ENCODE results near the gene TNRC6C. TPM values are rescaled to one million over a fixed set of nuclear protein-coding genes. Genes with fewer than 3 reads are reported as not detected.

TNRC6C gene
- total RNA-seq, 2 experiments from 2014 or later, result 10.9 to 15.6 TPM

DNA sequence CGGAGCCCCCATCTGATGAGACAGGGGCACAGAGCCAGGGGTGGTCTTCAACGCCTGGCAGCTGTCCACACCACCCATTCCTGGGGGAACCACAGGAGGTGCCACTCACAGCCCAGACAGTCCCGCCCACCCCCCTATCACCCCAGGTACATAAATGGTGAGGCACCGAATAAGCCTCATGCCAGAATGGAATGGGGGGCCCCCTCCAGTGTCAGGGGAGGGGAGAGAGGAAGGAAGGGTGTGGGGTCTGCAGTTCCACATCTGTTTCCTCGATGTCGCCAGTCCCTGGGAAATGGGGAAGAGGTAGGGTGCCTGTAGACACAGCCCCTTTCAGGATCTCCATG, 168.4 kb downstream of the TNRC6C start:
- Mint-ChIP-seq H3K4me1 (ENCODE audit: low read depth) (peaks cover 57% of the 10 kb centered on the region), H3K4me3 (peak overlapping the region; percentile 91), H3K27me3 (no peaks in the 10 kb centered on the region), H3K36me3 (peaks cover 49% of the 10 kb centered on the region), H3K27ac (peak overlapping the region; percentile 90), H3K9me3 (no peaks in the 10 kb centered on the region)
- ChIA-PET POLR2A (interaction anchor here (1.5 to 1.7 kb wide), 3 partner anchors 11 to 13 kb away, joined by 5 to 12 read pairs (median 7); no protein-coding TSS in a partner anchor), CTCF (interaction anchor here (1.5 to 11.2 kb wide), 4 partner anchors 9 to 125 kb away, joined by 5 to 99 read pairs (median 8); no protein-coding TSS in a partner anchor)
- DNase-seq, result no peak
- intact Hi-C loops (cut with micrococcal nuclease), result no loop called here

DNA sequence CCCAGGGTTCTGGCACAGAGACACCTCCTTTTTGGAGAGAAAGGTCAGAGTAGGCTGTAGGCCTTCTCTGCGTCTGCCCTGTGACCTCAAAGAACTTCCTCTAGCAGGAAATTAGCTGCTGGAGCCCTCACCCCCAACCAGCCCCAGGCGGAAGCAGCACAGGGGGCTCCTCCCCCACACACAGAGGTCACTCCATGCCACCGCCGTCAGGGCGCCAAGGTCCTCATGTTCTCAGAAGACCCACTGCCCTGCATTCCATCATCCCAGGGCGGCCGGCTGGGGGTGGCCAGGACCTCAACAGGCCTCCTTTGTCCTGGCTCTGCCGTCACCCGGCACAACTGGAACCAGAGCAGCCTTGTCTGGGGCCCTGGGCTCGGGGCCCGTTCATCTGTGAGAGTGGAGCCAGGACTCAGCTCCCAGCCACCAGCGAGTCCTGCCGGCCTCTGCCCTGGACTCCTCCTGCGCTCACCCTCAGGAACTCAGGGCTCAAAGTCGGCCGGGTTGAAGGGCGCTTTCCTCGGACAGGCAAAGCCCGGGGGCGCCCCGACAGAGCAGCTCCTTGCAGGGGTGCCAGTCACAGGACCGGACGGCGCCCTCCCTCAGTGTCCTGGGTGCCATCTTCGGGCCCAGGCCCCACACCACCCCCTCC, 168.9 kb downstream of the TNRC6C start:
- H3K27me3 Mint-ChIP-seq, result no peaks in the 10 kb centered on the region
- peak overlapping the region; percentile 90 for H3K27ac Mint-ChIP-seq
- H3K4me1 Mint-ChIP-seq (ENCODE audit: low read depth), result peaks cover 52% of the 10 kb centered on the region
- ChIA-PET POLR2A (interaction anchor here (1.1 to 1.9 kb wide), 4 partner anchors 12 to 15 kb away, joined by 3 to 12 read pairs (median 6); no protein-coding TSS in a partner anchor), CTCF (interaction anchor here (1.4 to 11.2 kb wide), 3 partner anchors 8 to 49 kb away, joined by 9 to 99 read pairs (median 10); no protein-coding TSS in a partner anchor)
- H3K4me3 Mint-ChIP-seq, result peak overlapping the region; percentile 91
- H3K9me3 Mint-ChIP-seq, result no peaks in the 10 kb centered on the region
- H3K36me3 Mint-ChIP-seq, result peaks cover 44% of the 10 kb centered on the region
- intact Hi-C loops (cut with micrococcal nuclease), result no loop called here
- DNase-seq, result peak; percentile 81

DNA sequence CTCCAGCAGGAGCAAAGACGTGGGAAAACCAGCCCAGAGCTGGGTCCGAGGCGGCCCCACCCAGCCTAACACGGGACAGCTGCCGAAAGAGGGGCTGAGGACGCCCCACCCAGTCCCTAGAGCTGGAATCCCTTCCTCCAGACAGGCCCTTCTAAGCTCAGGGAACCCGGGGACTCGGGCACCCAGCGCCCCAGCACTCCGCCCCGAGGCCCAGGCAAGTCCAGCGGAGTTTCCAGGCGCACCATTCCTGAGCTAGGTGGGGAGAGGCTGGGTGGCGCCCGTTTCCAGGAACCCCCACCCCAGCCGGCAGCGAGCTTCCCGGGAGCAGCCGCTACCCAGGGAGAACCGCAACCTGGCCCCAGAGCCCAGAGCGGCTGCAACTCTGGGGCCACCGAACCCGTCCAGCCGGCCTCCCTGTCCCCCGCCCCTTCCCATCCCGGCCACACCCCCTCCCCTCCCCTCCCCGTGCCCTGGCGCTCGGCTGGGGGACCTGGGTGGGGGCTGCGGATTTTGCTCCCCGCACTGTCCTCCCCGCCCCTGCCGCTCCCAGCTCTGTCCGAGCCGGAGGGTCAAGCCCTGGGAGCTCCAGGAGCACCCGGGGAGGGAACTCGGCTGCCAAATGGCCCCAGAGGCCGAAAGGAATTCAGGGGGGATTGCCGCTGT, 169.5 kb downstream of the TNRC6C start:
- Mint-ChIP-seq H3K27ac (peak overlapping the region; percentile 90), H3K9me3 (no peaks in the 10 kb centered on the region), H3K36me3 (peaks cover 44% of the 10 kb centered on the region), H3K4me1 (ENCODE audit: low read depth) (peaks cover 51% of the 10 kb centered on the region), H3K4me3 (peak overlapping the region; percentile 91), H3K27me3 (no peaks in the 10 kb centered on the region)
- ChIA-PET CTCF (interaction anchor here (1.4 to 11.2 kb wide), 3 partner anchors 8 to 48 kb away, joined by 9 to 99 read pairs (median 10); no protein-coding TSS in a partner anchor), POLR2A (interaction anchor here (1.1 to 1.9 kb wide), 4 partner anchors 12 to 15 kb away, joined by 3 to 12 read pairs (median 6); no protein-coding TSS in a partner anchor)
- intact Hi-C loops (cut with micrococcal nuclease), result loop anchor here (2.0 kb wide), 1 partner anchor 127 kb away; no protein-coding TSS in a partner anchor
- DNase-seq, result no peak

DNA sequence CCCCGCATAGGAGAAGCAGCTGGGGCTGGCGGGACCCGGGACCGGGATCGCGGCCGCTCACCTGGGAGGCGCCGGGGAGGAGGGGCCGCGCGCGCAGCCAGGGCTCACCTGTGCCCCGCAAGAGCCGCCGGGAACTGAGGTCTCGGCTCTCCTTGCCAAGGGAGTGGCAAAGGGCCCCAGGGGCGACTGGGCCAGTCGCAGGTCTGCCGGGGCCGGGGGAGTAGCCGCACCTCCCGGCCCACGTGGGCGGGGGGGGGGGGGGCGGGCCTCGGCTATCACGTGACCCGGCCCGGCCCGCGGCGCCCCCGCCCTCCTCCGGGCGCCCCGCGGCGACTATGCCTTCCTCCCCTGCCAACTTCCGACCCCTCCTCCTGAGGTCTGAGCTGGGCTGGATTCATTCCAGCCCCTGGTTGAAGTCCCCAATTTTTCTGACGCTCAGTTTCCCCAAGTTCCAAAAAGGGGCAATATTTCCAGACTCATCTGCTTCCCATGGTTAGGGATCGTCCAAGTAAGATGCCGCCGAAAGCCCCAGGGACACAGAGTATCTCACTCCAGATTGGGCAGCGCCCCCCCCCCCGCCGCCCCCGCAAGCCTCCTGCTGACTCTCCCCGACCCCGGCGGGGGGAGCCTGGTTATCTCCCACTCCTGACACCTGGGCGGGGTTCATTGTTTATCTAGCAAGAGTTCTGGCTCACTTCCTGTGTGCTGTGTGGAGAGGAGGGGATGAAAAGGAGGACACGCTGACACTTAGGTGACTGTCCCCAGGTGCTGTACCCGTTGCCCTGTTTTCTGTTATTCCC, 170.2 kb downstream of the TNRC6C start, which contains the start of gene TMC6:
Gene TMC6, minus strand, starts transcription at position 205 of the 800 bp plus-strand sequence. CDS start 1,923 bp downstream, outside the sequence.
- Mint-ChIP-seq H3K27ac (peak within 1 kb of the TSS; percentile 95), H3K36me3 (peaks cover 45% of the 10 kb centered on the region), H3K27me3 (no peaks in the 10 kb centered on the region), H3K4me1 (ENCODE audit: low read depth) (peaks cover 51% of the 10 kb centered on the region), H3K4me3 (peak within 1 kb of the TSS; percentile 97), H3K9me3 (no peaks in the 10 kb centered on the region)
- intact Hi-C loops (cut with micrococcal nuclease), result loop anchor here (2.0 kb wide), 1 partner anchor 126 kb away; no protein-coding TSS in a partner anchor
- DNase-seq, result peak; percentile 85
- CTCF ChIA-PET, result interaction anchor here (1.4 to 11.2 kb wide), 4 partner anchors 7 to 48 kb away, joined by 9 to 99 read pairs (median 12); no protein-coding TSS in a partner anchor
- POLR2A ChIA-PET, result interaction anchor here (0.6 to 1.9 kb wide), 5 partner anchors 11 to 15 kb away, joined by 3 to 12 read pairs (median 5); no protein-coding TSS in a partner anchor

DNA sequence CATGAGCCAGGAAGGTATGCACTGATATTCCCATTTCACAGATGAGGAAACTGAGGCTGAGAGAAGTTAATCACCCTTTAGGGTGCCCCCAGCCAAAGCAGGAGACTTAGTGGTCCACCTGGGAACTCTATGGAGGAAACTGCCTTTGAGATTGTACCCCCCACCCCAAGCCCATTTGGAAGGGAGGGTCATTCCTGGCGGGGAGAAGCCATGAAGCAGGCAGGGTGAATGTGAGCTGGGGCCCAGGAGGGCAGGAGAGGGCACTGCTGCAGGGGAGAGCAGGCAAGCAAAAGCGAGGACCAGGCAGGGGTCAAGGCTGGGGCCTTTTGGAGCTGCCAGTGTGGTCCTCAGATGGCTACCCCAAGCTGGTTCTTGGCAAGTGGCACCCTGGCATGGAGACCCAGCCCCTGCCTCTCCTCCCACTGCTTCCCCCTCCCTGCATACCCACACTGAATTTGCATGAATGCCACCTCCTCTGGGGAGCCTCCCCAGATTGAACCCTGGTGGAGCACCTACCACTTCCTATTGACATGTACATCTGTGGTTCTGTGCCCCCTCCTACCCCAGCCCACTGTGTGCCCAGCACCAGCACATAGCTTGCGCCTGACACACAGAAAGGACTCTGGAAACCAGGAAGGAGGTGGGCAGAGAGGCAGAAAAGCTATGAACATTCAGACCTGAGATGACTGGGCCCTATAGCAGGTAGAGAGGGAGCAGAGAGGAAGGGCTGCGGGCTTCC, 171.0 kb downstream of the TNRC6C start:
- H3K4me1 Mint-ChIP-seq (ENCODE audit: low read depth), result peaks cover 52% of the 10 kb centered on the region
- peak; percentile 76 for DNase-seq
- H3K27ac Mint-ChIP-seq, result peak overlapping the region; percentile 95
- peak overlapping the region; percentile 97 for H3K4me3 Mint-ChIP-seq
- no peaks in the 10 kb centered on the region for H3K9me3 Mint-ChIP-seq
- H3K36me3 Mint-ChIP-seq, result peaks cover 45% of the 10 kb centered on the region
- ChIA-PET CTCF (interaction anchor here (1.2 to 2.2 kb wide), 6 partner anchors 7 to 47 kb away, joined by 3 to 15 read pairs (median 5); no protein-coding TSS in a partner anchor), POLR2A (interaction anchor here (0.6 to 1.9 kb wide), 6 partner anchors 8 to 171 kb away, joined by 3 to 6 read pairs (median 4); partner anchors contain the start of gene TNRC6C)
- no peaks in the 10 kb centered on the region for H3K27me3 Mint-ChIP-seq
- intact Hi-C loops (cut with micrococcal nuclease), result loop anchor here (1.0 to 5.0 kb wide), 4 partner anchors 11 to 125 kb away; partner anchors contain the start of genes AFMID, SYNGR2 and TK1

GRCh38 chr17:78130090-78130436, 171.6 kb downstream of the TNRC6C start:
- peaks cover 47% of the 10 kb centered on the region for H3K36me3 Mint-ChIP-seq
- intact Hi-C loops (cut with micrococcal nuclease), result loop anchor here (1.0 to 5.0 kb wide), 3 partner anchors 10 to 57 kb away; partner anchors contain the start of genes AFMID, SYNGR2 and TK1
- H3K9me3 Mint-ChIP-seq, result no peaks in the 10 kb centered on the region
- ChIA-PET CTCF (interaction anchor here (1.0 to 2.2 kb wide), 8 partner anchors 8 to 46 kb away, joined by 3 to 15 read pairs (median 4); no protein-coding TSS in a partner anchor), POLR2A (interaction anchor here (0.7 to 1.4 kb wide), 5 partner anchors 7 to 172 kb away, joined by 3 to 4 read pairs (median 4); partner anchors contain the start of gene TNRC6C)
- DNase-seq, result no peak
- H3K27ac Mint-ChIP-seq, result peak overlapping the region; percentile 95
- H3K4me3 Mint-ChIP-seq, result peak overlapping the region; percentile 97
- peaks cover 51% of the 10 kb centered on the region for H3K4me1 Mint-ChIP-seq (ENCODE audit: low read depth)
- H3K27me3 Mint-ChIP-seq, result no peaks in the 10 kb centered on the region

DNA sequence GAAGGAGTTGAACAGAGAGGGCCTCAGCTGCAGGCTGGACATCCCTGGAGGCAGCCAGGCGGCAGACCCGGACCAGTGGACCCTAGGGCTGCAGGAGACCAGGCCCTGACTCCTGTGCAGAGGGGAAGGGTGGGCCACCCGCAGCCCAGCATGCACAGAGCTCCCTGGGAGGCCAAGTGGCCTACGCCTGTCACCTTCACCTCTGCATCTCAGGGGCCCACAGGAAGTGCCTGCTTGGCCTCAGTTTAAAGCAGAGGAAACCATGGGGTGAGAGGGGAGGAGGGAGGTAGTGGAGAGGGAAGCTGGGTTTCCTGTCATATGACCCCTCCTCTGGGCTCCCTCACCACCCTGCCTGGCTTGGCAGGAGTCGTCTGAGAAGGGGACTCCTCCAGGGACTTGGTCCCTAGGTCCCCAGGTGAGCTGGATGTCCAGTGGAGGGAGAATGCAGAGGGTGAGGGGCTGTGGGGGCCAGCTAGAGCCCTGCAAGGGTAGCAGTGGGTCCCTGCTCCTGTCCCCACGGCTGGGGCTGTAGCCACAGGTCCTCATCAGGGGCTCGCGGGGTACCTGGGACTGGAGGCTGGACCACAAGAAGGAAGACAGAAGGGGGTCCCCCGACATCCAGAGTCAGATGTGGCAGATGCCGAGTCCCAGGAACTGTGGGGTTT, 172.1 kb downstream of the TNRC6C start, which contains the start of gene TMC8:
Gene TMC8, plus strand, starts transcription at position 335 of the 665 bp plus-strand sequence. CDS start 818 bp downstream, outside the sequence.
- peak within 1 kb of the TSS; percentile 97 for H3K4me3 Mint-ChIP-seq
- H3K36me3 Mint-ChIP-seq, result peaks cover 51% of the 10 kb centered on the region
- H3K27ac Mint-ChIP-seq, result peak within 1 kb of the TSS; percentile 95
- no peaks in the 10 kb centered on the region for H3K9me3 Mint-ChIP-seq
- intact Hi-C loops (cut with micrococcal nuclease), result loop anchor here (1.0 to 5.0 kb wide), 3 partner anchors 10 to 57 kb away; partner anchors contain the start of genes AFMID, SYNGR2 and TK1
- H3K4me1 Mint-ChIP-seq (ENCODE audit: low read depth), result peaks cover 51% of the 10 kb centered on the region
- no peaks in the 10 kb centered on the region for H3K27me3 Mint-ChIP-seq
- peak; percentile 89 for DNase-seq
- CTCF ChIA-PET, result interaction anchor here (1.0 to 2.2 kb wide), 8 partner anchors 8 to 45 kb away, joined by 3 to 15 read pairs (median 4); no protein-coding TSS in a partner anchor
- POLR2A ChIA-PET, result interaction anchor here (0.7 to 1.6 kb wide), 6 partner anchors 8 to 172 kb away, joined by 3 to 5 read pairs (median 4); partner anchors contain the start of gene TNRC6C

DNA sequence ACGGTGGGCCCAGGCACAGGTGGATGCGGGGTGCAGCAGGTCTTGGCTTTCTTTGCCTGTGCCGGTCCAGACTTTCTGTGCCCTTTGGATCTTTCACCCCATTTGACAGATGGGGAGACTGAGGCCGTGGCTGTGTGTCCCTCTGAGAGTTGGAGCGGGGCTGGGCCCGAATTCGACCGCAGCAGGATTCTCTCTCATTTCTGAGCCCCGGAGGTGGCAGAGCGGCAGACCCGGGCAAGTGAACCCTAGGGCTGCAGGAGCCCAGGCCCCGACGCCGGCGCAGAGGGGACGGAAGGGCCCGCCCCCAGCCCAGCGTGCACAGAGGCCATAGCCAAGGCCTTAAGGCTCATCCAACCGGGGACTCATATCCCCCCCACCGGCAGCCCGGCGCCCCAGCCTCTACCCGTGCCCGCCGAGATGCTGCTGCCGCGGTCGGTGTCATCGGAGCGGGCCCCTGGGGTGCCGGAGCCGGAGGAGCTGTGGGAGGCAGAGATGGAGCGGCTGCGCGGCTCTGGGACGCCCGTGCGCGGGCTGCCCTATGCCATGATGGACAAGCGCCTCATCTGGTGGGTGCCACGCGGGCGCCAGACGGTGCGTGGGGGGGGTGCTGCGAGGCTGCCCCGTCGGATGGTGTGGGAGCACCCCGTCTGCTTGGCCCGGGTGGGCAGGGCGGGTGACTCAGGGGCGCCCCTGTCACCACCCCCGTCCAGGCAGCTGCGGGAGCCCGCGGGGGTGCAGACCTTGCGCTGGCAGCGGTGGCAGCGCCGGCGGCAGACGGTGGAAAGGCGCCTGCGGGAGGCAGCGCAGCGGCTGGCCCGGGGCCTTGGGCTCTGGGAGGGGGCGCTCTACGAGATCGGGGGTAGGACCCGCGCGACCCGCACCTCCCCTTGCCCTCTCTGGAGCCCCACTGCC, 172.9 kb downstream of the TNRC6C start:
- peak overlapping the region; percentile 95 for H3K27ac Mint-ChIP-seq
- no peaks in the 10 kb centered on the region for H3K9me3 Mint-ChIP-seq
- DNase-seq, result peak; percentile 69
- intact Hi-C loops (cut with micrococcal nuclease), result loop anchor here (5.0 kb wide), 2 partner anchors 36 to 56 kb away; partner anchors contain the start of genes AFMID, SYNGR2 and TK1
- CTCF ChIA-PET, result interaction anchor here (0.7 to 2.2 kb wide), 7 partner anchors 9 to 46 kb away, joined by 3 to 15 read pairs (median 4); no protein-coding TSS in a partner anchor
- H3K4me3 Mint-ChIP-seq, result peak overlapping the region; percentile 97
- H3K4me1 Mint-ChIP-seq (ENCODE audit: low read depth), result peaks cover 54% of the 10 kb centered on the region
- H3K36me3 Mint-ChIP-seq, result peaks cover 55% of the 10 kb centered on the region
- no peaks in the 10 kb centered on the region for H3K27me3 Mint-ChIP-seq
- POLR2A ChIA-PET, result interaction anchor here (1.1 to 1.6 kb wide), 3 partner anchors 10 to 173 kb away, joined by 3 to 5 read pairs (median 4); partner anchors contain the start of gene TNRC6C
